ENCODE measurements around the gene MAN1C1. TPM values are rescaled to one million over a fixed set of nuclear protein-coding genes. Genes with fewer than 3 reads are reported as not detected.

MAN1C1 gene
- total and polyA plus RNA-seq, 9 of the 15 experiments (the other 6 are each of a cell fraction or from before 2014, with no cell fraction given): 0.04 to 0.44 (median 0.10) TPM; not detected in 3

- peak; percentile 62; the same call in 1 of the 2 replicates for TF ChIP-seq TFAP4 (CRISPR knock-in tag; IDR thresholded peaks at IDR 0.05; ENCODE audit: borderline replicate concordance)
- 0 out of 2 replicates have a peak, but pooled peaks have one; percentile 18 for TF ChIP-seq GABPB2 (CRISPR knock-in tag; conservative IDR thresholded peaks at IDR 0.05)
- TF ChIP-seq ZNF589 (CRISPR knock-in tag; IDR thresholded peaks at IDR 0.05; ENCODE audit: low read depth): no peak
- TF ChIP-seq ZNF79 (CRISPR knock-in tag; IDR thresholded peaks at IDR 0.05; ENCODE audit: low read depth): no peak
- no peak for TF ChIP-seq U2AF2 (optimal IDR thresholded peaks at IDR 0.05; ENCODE audit: low read depth, low read length)
- TF ChIP-seq ZNF212 (CRISPR knock-in tag; IDR thresholded peaks at IDR 0.05): no peak
- no peak for TF ChIP-seq NCOA2 (IDR thresholded peaks at IDR 0.05; ENCODE audit: partially characterized antibody in 2 of 2)
- TF ChIP-seq L3MBTL2 (IDR thresholded peaks at IDR 0.05): peak; percentile 64; the same call in 1 of the 2 replicates
- TF ChIP-seq ZBTB49 (CRISPR knock-in tag; IDR thresholded peaks at IDR 0.05; ENCODE audit: borderline replicate concordance): peak; percentile 84; the same call in 1 of the 2 replicates
- TF ChIP-seq MTA1 (IDR thresholded peaks at IDR 0.05; ENCODE audit: borderline replicate concordance): no peak
- TF ChIP-seq IRF9 (tag; IDR thresholded peaks at IDR 0.05): no peak
- no peak; the same call in 1 of the 2 replicates for TF ChIP-seq ZNF232 (CRISPR knock-in tag; IDR thresholded peaks at IDR 0.05)
- TF ChIP-seq ZNF140 (CRISPR knock-in tag; IDR thresholded peaks at IDR 0.05): no peak
- no peak for TF ChIP-seq ZNF696 (CRISPR knock-in tag; conservative IDR thresholded peaks at IDR 0.05)
- TF ChIP-seq SAP30 (IDR thresholded peaks at IDR 0.05; ENCODE audit: borderline replicate concordance, insufficient read depth, low read depth, low read length, poor library complexity, severe bottlenecking): peak; percentile 44
- TF ChIP-seq PBX2 (CRISPR knock-in tag; IDR thresholded peaks at IDR 0.05; ENCODE audit: low read depth): no peak
- TF ChIP-seq PBX2 (tag; conservative IDR thresholded peaks at IDR 0.05; ENCODE audit: low read depth): no peak
- 0 out of 2 replicates have a peak, but pooled peaks have one; percentile 49 for TF ChIP-seq ZNF282 (CRISPR knock-in tag; IDR thresholded peaks at IDR 0.05)
- TF ChIP-seq ZFP1 (CRISPR knock-in tag; IDR thresholded peaks at IDR 0.05): no peak
Observed at GRCh38 chr1:25820247-25821111, 203.9 kb downstream of the MAN1C1 start (continued).
